ENCODE data around the gene EPS8L1.
"Not testable (repeated sequence)": the region's sequence is repeated elsewhere in the genome, so short reads cannot be mapped to it uniquely, and the experiment has no call there.

The EPS8L1 gene

DNA sequence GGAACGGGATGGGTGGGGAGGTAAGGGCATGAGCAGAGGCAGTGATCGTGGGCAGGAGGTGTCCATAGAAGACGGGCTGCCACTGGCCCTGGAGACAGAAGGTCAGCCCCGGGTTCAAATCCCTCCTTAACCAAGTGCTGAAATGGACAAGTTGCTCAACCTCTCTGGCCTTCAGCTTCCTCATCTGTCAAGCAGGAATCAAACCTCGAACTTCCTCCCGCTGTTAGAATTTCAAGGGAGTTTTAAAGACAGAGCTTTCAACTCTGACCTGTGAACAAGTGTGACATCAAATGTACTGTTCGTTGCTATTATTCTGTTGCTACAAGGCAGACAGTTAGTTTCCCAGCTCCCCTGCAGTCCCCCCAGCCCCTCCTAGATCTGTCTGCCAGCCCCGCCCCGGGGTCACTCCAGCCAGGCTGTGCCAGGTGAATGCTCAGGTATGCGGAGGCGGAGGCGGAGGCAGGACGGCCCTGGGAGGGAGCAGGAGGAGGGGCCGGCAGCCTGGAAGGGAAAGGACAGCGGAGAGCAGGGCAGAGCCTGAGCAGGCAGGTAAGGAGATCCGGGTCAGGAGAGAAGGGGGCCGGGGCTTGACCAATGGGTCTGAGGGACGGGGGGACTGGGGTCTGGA is at the start of gene EPS8L1:
TSS of gene EPS8L1 (plus strand) at position 499 of the 628 bp plus-strand sequence. CDS start 576 bp downstream, outside the sequence.
- DNase-seq = no peak

DNA sequence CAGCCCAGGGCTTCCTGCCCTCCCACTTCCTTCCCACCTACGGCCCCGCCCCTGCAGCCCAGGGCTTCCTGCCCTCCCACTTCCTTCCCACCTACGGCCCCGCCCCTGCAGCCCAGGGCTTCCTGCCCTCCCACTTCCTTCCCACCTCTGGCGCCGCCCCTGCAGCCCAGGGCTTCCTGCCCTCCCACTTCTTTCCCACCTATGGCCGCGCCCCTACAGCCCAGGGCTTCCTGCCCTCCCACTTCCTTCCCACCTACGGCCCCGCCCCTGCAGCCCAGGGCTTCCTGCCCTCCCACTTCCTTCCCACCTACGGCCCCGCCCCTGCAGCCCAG is 48.6 kb upstream of the EPS8L1 start:
- DNase-seq = not testable (repeated sequence)

DNA sequence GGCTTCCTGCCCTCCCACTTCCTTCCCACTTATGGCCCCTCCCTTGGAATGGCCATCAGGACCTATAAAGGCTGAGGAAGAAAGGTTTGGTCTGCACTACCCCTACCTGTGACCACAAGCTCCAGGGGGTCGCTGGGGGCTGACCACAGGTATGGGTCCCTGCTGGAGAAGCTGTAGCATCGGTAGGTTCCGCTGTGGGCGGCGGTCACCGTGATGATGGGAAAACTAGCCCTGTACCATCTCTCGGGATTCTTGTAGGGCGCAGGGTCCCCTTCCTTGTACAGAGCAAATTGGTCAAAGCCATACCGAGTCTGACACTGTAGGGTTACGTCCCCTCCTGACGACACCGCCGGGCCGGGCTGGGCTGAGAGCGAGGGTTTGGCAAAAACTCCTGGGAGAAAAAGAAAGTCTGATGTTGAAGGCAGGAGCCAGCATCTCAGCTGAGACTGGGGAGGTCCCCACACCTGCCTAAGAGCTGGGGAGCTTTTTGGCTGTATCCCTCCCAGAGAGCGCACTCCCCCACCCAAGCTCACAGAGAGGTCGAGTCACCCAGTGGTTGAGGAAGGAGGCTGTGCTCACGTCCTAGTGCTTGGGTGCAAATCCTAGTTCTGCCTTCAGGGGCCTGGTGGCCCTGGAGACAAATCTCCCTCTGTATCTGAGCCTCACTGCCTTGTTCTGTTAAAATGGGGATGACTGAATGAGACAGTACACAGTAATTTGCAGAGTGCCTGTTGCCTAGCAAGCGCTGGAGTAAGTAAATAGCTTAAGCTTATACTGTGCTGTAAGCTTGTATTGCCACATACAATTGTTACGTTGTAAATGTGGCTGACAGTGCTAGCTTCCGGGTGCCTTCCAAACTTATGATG is 48.0 kb upstream of the EPS8L1 start:
- DNase-seq = no peak

DNA sequence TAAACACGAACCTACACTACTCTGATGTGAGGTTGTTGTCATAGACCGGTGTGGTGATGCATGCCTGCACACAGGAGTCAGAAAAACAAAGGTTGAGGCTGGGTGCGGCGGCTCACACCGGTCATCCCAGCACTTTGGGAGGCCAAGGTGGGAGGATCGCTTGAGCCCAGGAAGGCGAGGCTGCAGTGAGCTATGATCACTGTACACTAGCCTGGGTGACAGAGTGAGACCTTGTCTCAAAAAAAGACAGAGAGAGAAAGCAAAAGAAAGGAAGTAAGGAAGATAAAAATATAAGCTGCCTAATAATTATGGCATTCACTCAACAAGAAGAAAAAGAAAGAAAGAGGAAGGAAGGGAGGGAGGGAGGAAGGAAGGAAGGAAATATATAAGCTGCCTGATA is 46.9 kb upstream of the EPS8L1 start:
- no peak for DNase-seq

DNA sequence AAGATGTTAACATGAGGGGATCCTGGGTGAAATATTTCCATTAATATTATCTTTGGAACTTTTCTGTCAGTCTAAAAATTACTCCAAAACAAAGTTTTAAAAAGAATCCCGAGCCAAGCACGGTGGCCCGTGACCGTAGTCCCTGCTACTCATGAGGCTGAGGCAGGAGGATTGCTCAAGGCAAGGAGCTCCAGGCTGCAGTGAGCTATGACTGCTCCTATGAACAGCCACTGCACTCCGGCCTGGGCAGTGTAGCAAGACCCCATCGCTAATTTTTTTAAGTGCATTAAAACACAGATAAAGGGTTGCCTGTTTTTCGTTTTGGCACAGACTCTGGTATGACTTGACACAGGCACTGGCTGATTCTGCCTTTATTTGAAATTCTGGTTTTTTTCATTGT is 44.5 kb upstream of the EPS8L1 start:
- DNase-seq = no peak

DNA sequence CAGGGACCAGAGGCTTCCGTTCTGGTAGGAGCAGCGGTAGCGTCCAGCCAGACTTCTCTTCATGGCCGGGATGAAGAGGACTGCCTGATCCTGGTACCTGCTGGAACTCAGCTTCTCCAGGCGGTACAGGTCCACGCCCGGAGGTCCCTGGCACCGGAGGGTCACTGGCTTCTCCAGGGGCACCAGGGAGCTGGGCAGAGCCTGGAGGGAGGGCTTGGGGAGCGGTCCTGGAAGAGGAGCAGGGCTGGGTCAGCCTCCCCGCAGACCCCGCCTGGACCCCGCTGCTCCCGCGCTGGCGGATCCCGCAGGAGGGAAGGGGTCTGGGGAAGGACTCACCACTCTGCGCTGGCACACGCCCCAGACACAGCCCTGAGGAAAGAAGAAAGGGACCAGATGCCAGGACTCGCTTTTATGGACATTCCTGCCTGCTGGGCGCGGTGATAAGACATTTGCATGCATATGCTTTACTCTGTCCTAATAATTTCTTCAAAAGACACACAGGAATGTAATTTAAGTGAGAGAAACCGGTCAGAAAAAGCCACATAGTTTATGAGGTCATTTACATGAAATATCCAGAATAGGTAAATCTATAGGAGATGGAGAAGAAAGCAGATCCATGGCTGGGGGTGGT is 43.4 kb upstream of the EPS8L1 start:
- DNase-seq = no peak

DNA sequence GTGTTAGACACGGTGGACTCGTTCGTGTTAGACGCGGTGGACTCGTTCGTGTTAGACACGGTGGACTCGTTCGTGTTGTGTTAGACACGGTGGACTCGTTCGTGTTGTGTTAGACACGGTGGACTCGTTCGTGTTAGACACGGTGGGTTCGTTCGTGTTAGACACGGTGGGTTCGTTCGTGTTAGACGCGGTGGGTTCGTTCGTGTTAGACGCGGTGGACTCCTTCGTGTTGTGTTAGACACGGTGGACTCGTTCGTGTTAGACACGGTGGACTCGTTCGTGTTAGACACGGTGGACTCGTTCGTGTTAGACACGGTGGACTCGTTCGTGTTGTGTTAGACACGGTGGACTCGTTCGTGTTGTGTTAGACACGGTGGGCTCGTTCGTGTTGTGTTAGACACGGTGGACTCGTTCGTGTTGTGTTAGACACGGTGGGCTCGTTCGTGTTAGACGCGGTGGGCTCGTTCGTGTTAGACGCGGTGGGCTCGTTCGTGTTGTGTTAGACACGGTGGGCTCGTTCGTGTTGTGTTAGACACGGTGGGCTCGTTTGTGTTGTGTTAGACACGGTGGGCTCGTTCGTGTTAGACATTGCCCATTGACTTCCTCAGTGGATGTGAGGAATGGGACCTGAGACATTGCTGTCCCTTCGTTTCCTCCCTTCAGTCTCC is 42.6 kb upstream of the EPS8L1 start:
- not testable (repeated sequence) for DNase-seq

DNA sequence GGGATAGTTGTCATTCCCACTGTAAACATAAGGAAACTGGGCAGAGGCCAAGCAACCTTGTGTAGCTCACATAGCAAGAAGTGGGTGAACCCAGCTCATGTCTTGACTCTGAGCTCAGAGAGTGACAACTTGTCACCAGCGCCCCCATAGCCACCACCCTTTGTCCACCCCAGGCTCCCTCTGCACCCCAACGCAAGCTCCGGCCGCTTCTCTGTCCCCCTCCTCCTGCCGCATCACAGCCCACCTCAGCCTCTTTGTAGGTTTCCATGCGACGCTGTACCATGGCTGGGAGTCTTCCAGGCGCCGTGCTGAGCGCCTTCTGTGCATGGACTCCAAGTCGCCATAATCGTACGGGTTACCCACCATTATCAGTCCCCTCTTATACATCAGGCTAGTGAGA is 40.9 kb upstream of the EPS8L1 start:
- DNase-seq = no peak

DNA sequence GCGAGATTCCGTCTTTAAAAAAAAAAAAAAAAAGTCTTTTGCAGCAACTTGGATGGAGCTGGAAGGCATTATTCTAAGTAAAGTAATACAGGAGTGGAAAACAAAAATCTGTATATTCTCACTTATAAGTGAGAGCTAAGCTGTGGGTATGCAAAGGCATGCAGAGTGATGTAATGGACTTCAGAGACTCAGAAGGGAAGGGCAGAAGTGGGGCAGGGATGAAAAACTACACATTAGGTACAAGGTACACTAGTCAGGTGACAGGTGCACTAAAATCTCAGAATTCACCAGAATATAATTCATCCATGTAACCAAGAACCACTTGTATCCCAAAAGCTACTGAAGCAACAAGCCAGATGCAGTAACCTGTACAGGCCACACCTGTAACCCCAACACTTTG is 39.6 kb upstream of the EPS8L1 start:
- no peak for DNase-seq

DNA sequence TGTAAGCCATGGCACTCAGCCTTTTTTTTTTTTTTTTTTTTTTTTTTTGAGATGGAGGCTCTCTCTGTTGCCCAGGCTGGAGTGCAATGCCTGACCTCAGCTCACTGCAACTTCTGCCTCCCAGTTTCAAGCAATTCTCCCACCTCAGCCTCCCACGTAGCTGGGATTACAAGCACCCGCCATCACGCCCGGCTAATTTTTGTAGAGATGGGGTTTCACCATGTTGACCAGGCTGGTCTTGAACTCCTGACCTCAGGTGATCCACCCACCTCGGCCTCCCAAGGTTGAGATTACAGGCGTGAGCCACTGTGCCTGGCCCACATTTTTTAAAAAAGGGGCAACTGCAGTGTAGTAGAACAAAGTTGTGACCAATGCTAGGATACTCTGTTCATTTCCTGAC is 38.1 kb upstream of the EPS8L1 start:
- DNase-seq = not testable (repeated sequence)

DNA sequence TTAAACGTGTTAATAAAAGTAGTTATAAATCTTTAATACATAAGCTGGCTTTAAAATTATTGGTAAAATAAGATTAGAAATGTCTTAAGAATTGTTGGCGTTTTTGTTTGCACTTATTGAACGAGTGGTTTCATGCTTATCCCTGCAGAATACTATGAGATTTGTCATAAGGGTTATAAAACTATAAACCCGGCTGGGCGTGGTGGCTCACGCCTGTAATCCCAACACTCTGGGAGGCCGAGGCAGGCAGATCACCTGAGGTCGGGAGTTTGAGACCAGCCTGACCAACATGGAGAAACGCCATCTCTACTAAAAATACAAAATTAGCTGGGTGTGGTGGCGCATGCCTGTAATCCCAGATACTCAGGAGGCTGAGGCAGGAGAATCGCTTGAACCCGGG is 35.0 kb upstream of the EPS8L1 start:
- not testable (repeated sequence) for DNase-seq

DNA sequence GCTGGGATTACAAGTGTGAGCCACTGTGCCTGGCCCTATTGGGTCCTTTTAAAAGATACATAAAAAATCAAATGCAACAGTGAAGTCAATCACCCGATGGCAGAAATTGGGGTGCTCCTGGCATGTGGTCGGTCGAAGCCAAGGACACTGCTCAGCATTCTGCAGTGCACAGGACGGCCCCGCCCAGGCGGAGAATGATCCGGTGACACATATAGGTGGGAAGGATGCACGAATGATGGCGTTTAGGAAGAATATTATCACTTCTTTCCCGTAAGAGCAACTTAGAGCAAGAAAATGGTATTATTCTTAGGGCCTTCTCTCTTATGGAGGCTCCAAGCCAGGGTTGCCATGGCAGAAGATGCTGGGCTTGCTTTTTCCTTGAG is 34.4 kb upstream of the EPS8L1 start:
- DNase-seq = no peak

DNA sequence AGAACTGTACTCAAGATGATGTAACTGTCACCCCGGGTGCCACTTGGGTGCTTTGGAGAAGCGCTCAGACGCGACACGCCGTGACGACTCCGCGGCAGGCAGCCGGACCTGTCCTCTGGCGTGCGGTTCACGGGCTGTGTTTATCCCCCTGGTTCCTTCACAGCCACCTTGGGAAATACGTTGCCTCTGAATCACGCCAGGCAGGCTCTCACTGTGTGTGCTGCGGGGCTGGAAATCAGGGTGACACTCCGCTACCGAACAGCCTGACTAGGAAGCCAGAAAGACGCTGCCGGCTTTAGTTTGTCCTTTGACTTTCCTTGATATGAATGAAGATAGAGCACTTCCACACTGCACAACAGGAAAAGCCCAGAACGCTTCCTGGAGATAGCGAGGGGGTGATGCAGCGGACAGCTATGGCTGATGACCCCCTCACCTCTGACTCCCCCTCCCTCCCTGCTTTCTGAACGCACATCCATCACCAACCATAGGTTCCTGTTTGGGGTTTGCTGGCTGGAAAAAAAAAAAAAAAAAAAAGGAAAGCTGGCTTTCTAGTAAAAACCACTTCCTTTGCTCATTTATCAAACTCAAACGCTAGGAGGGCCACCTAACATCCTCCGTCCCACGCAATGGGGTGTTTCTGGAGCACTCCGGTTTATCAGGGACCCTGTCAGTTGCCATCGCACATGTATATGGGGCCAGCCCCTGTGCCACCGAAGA is 33.9 kb upstream of the EPS8L1 start:
- DNase-seq = no peak

DNA sequence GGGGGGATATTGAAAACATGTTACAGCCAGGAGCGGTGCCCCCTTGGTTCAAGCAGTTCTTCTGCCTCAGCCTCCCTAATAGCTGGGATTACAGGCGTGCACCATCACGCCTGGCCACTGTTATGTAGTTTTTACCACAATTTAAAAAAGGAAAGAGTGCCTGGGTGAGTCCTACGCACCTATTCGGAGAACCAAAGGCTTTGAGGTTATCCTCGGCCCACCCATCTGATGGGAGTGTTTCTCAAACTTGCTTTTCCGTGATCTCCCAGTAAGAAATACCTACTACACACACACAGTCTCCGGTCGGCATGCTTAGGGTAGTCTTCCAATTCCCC is 33.4 kb upstream of the EPS8L1 start:
- DNase-seq = no peak

DNA sequence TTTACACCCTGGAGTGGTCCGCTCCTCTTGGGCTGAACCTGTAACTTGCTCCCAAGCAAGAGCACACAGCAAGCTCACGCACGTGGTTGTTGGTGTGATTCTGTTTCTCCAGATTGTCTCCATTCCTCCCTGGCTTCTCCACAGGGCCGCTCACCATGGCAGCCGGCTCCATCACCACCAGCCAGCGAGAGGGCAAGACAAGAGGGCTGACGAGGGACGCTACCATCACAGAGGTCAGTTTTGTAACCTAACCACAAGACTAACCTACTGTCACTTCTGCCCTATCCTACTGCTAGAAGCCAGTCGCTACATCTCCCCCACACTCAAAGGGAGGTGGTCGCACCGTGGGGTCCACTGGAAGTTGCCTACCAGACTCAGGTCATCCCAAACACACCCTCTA is 33.0 kb upstream of the EPS8L1 start:
- DNase-seq = no peak

DNA sequence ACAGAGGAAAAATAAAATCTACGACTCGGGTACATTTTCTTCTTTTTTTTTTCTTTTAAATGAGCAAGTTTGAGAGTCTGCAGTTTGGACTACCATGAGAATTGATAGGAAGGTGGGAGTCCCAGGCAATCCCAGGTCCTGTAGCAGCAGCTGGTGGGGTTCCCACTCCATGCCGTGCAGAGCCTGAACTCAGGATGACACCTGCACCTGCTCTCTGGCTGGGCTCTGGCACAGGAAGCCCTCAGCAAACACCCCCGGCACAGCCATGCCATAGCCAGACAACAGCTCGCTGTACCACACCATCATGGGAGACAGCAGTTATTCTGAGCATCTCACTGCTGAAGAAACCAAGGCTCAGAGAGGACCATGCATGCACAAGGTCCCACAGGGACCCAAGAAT is 31.4 kb upstream of the EPS8L1 start:
- no peak for DNase-seq

DNA sequence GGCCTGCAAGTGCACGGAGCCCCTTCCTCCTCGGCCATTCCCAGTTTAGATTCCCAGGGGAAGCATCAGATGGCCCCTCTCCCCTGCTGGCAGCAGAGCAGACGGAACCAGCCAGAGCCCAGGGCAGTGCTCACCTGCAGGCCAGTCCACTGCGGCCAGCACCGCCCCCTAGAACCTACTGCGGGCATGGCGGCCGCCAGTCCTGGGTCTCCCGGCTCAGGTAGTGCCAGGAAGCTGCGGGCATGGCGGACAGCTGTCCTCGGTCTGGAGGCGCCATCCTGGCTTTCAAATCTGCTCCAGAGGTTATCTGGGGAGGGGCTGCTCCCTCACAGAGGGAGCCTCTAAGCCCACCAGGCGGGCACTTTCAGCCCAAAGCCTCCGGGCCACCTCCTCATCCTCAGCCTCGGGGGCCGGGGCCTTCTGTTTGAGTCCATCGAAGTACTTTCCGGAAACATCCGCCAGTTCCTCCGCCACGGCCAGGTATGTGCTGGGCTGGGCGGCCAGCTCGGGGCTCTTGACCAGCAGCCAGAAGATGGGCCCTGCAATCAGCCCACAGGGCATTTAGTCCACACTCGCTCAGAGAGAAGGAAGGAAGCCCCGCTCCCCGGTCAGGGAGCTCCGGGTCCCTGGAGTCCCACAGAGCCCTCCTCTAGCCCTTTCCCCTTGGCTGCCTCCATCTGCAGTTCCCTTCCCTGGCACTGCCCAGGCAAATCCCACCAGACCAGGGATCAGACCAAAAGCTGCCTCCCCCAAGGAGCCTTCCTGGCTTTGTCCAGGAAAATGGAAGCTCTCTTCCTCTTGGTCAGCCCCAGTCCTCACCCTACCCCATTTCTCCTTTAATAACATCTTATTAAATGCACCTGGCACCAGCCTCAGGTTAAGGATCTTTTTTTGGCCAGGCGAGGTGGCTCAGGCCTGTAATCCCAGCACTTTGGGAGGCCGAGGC is 30.6 kb upstream of the EPS8L1 start:
- DNase-seq = no peak

DNA sequence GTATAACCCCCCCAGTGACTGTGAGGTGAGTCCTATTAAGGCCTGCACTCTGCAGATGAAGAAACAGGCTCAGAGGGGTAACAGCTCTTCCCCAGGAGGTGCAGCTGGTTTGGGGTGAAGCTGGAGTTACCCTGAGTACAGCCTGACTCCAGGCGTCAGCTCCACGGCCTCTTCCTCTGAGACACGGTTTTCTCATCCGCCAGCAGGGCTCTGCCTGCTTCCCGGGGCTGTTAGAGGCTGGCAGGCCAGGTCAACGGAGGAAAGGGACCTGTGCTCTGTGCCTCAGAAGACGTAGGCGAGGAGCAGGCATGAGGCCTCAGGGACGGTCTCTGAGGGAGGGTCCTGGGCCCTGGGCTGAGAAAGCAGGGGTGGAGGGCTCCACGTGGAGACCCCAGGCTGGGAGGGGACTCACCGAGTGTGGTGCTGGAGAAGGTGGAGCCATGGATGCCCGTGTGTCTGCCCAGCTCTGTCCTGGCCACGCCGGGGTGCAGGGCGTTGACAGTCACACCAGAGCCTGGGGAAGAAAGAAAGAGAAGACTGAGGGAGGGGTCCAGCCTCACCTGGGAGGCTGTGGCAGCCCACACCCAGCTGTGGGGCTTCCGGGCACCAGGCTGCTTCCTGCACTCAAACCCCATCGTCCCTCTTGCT is 28.6 kb upstream of the EPS8L1 start:
- no peak for DNase-seq

DNA sequence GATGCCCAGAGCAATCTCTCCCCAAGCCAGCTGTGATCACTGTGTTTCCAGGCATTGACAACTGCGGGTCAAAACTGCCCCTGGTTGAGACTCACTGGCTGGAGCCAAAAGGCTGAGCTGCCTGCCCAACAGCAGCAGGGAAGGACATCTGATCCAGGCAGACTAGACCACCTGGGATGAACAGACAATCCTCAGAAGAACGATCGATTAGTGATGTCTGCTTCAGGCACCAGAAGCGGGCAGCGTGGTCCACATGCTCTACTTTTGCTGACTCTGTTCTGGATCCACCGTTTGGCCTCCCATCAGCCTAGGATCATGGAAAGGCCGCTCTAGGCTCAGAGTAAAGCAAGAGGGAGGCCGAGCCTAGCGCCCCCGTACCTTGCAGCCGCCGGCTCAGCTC is 27.7 kb upstream of the EPS8L1 start:
- DNase-seq = no peak

DNA sequence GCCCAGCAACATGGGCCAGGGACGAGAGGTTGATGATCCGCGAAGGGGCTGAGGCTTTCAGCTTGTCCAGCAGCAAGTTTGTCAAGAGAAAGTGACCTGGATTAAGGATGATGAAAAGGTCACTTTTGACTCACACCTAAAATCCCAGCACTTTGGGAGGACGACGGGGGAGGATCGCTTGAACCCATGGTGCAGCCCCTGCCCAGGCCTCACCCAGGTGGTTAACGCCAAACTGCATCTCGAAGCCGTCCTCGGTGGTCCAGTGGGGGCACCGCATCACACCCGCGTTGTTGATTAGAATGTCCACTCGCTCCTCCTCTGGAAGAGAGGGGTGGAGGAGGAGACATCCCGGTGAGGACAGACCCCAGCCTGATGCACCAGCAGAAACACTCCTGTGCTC is 27.2 kb upstream of the EPS8L1 start:
- no peak for DNase-seq

DNA sequence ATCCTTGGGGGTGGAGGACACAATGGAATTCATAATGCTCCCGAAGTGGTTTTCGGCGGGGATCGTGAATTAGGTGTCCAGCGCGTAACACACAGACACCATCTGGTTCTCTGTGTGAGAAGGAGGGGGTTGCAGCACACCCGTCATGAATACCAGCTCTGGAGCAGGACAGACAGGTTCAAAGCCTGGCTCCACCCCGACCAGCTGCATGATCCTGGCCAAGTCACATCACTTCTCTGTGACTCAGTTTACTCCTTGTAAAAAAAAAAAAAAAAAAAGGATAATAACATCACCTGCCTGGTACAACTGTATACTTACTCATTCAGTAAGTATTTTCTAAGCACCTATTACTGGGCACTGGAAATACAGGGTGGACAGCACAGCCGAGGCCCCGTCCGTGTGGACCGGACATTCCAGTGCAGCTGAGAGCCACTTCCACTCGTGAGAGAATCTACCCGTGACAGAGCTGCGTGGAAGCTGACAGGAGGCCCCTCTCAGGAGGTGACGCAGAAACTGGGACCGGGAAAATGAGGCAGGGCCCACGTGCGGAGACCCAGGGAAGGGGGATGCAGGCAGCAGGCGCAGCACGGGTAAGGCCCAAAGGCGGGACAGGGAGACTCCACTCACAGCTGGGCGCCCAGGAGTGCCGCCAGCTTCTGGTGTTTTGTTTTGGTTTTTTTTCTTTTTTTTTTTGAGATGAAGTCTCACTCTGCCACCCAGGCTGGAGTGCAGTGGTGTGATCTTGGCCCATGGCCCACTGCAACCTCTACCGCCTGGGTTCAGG is 24.7 kb upstream of the EPS8L1 start:
- no peak for DNase-seq
